ENCODE results near the gene RGS14.

The RGS14 gene

DNA sequence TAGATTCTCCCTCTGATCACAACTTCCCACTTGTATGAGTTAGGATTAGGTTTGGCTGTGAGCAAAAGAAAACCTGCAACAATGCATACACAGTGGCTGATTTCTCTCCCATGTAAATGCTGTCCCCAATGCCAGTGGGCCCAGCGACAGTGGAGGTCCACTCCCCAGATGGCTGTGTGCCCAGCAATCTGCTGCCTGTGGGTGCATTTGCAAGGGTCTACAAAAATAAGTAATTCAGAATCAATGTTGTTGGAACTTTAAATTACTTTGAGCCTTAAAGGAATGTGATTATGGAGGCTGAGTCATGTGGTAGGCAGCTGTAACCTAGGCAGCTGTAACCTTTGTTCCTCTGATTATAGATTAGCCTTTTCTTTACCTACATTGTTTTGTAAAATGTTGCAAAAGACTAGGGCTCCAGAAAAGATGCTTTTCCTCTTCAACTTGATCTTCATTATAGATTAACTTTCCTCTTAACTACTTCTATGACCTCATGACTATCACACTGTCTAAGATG, 31.8 kb upstream of the RGS14 start:
- no peaks in the 10 kb centered on the region for H3K27me3 ChIP-seq (ENCODE audit: low read length)
- no peaks in the 10 kb centered on the region for H3K9me3 ChIP-seq (ENCODE audit: insufficient read depth, low read length)
- H3K9ac ChIP-seq (ENCODE audit: low read length), result no peak overlapping the region
- H3K36me3 ChIP-seq (ENCODE audit: low read length), result no peaks in the 10 kb centered on the region
- H3K9me2 ChIP-seq (replicated peaks; ENCODE audit: insufficient read depth, low read length), result no peaks in the 10 kb centered on the region
- no peak overlapping the region for H3K27ac ChIP-seq (ENCODE audit: low read depth, low read length)
- H3F3A ChIP-seq (ENCODE audit: insufficient read depth), result no peaks in the 10 kb centered on the region; the same call in 1 of the 2 replicates
- no peaks in the 10 kb centered on the region for H4K20me1 ChIP-seq (ENCODE audit: low read depth, low read length)
- H3K4me2 ChIP-seq (ENCODE audit: low read depth, low read length, poor library complexity, severe bottlenecking), result no peak overlapping the region
- TF ChIP-seq EZH2phosphoT487 (conservative IDR thresholded peaks at IDR 0.05; ENCODE audit: low read length), result no peak
- TF ChIP-seq, protein P1, sequence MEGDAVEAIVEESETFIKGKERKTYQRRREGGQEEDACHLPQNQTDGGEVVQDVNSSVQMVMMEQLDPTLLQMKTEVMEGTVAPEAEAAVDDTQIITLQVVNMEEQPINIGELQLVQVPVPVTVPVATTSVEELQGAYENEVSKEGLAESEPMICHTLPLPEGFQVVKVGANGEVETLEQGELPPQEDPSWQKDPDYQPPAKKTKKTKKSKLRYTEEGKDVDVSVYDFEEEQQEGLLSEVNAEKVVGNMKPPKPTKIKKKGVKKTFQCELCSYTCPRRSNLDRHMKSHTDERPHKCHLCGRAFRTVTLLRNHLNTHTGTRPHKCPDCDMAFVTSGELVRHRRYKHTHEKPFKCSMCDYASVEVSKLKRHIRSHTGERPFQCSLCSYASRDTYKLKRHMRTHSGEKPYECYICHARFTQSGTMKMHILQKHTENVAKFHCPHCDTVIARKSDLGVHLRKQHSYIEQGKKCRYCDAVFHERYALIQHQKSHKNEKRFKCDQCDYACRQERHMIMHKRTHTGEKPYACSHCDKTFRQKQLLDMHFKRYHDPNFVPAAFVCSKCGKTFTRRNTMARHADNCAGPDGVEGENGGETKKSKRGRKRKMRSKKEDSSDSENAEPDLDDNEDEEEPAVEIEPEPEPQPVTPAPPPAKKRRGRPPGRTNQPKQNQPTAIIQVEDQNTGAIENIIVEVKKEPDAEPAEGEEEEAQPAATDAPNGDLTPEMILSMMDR (IDR thresholded peaks at IDR 0.05; ENCODE audit: insufficient read depth, low read length, poor library complexity, severe bottlenecking), result no peak
- no peaks in the 10 kb centered on the region for H3K79me2 ChIP-seq (ENCODE audit: insufficient read depth, low read length)
- H3K4me3 ChIP-seq (ENCODE audit: insufficient read depth, low read length, poor library complexity, severe bottlenecking), result no peak overlapping the region
- H2AFZ ChIP-seq (ENCODE audit: low read depth, low read length, severe bottlenecking), result no peak overlapping the region

GRCh38 chr5:177327539-177328522, 29.9 kb upstream of the RGS14 start:
- Histone ChIP-seq H3K27ac (ENCODE audit: low read depth, low read length) (no peak overlapping the region), H3K9me3 (ENCODE audit: insufficient read depth, low read length) (no peaks in the 10 kb centered on the region), H4K20me1 (ENCODE audit: low read depth, low read length) (no peaks in the 10 kb centered on the region), H3F3A (ENCODE audit: insufficient read depth) (no peaks in the 10 kb centered on the region), H3K27me3 (ENCODE audit: low read length) (no peaks in the 10 kb centered on the region), H3K4me2 (ENCODE audit: low read depth, low read length, poor library complexity, severe bottlenecking) (no peak overlapping the region), H3K36me3 (ENCODE audit: low read length) (no peaks in the 10 kb centered on the region), H3K9me2 (replicated peaks; ENCODE audit: insufficient read depth, low read length) (no peaks in the 10 kb centered on the region), H3K4me3 (ENCODE audit: insufficient read depth, low read length, poor library complexity, severe bottlenecking) (no peak overlapping the region), H3K9ac (ENCODE audit: low read length) (no peak overlapping the region), H3K79me2 (ENCODE audit: insufficient read depth, low read length) (no peaks in the 10 kb centered on the region), H2AFZ (ENCODE audit: low read depth, low read length, severe bottlenecking) (no peak overlapping the region)
- TF ChIP-seq EZH2phosphoT487 (conservative IDR thresholded peaks at IDR 0.05; ENCODE audit: low read length), result no peak
- TF ChIP-seq, protein P1 (IDR thresholded peaks at IDR 0.05; ENCODE audit: insufficient read depth, low read length, poor library complexity, severe bottlenecking), result no peak

DNA sequence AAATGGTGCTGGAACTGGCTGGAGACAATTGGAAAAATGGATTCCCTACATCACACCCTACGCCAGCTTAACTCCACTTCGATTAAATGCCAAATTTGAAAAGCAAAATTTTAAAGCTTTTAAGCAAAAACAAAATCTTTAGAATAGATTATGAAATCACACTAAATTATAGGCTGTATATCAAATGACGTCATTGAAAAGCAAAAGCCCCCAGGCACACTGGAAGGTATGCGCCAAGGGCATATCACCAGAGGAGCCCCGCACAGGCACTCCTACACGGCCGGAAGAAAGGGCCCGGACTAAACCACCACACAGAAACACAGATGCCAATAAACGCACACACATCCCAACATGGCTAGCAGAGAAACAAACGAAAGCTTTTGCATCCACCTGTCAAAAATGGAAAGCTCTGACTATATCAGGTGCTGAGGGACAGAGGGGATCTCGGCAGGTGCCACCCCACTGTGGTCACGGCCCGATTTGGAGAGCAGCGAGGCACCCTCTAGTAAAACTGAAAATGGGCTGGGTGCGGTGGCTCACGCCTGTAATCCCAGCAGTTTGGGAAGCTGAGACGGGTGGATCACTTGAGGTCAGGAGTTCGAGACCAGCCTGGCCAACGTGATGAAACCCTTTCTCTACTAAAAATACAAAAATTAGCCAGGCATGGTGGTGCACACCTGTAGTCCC, 29.0 kb upstream of the RGS14 start:
- Histone ChIP-seq H3K9ac (ENCODE audit: low read length) (no peak overlapping the region), H3K27ac (ENCODE audit: low read depth, low read length) (no peak overlapping the region), H3K9me3 (ENCODE audit: insufficient read depth, low read length) (no peaks in the 10 kb centered on the region), H2AFZ (ENCODE audit: low read depth, low read length, severe bottlenecking) (no peak overlapping the region), H3K79me2 (ENCODE audit: insufficient read depth, low read length) (no peaks in the 10 kb centered on the region), H3K36me3 (ENCODE audit: low read length) (0 out of 2 replicates have a peak, but pooled peaks cover 5% of the 10 kb centered on the region), H4K20me1 (ENCODE audit: low read depth, low read length) (no peaks in the 10 kb centered on the region), H3F3A (ENCODE audit: insufficient read depth) (no peaks in the 10 kb centered on the region), H3K4me3 (ENCODE audit: insufficient read depth, low read length, poor library complexity, severe bottlenecking) (no peak overlapping the region), H3K4me2 (ENCODE audit: low read depth, low read length, poor library complexity, severe bottlenecking) (no peak overlapping the region), H3K27me3 (ENCODE audit: low read length) (no peaks in the 10 kb centered on the region), H3K9me2 (replicated peaks; ENCODE audit: insufficient read depth, low read length) (no peaks in the 10 kb centered on the region)
- no peak for TF ChIP-seq EZH2phosphoT487 (conservative IDR thresholded peaks at IDR 0.05; ENCODE audit: low read length)
- TF ChIP-seq, protein P1 (IDR thresholded peaks at IDR 0.05; ENCODE audit: insufficient read depth, low read length, poor library complexity, severe bottlenecking), result no peak
